Measurements from ENCODE around the gene FZD7. TPM values are rescaled to one million over a fixed set of nuclear protein-coding genes. Genes with fewer than 3 reads are reported as not detected.

FZD7 gene
- total RNA-seq, 3 donors from 2014 or later = 4.8 to 84.3 (median 5.9) TPM

GRCh38 chr2:202038471-202039277, 5.0 kb downstream of the FZD7 start:
- TF ChIP-seq CTCF (IDR thresholded peaks at IDR 0.05) = no peak
- ATAC-seq (peak; percentile 42), DNase-seq (no peak)
- no peak overlapping the region for H3K4me3 ChIP-seq
- peaks cover 9% of the 10 kb centered on the region for H3K4me1 ChIP-seq (ENCODE audit: low read depth)
- intact Hi-C loops (cut with DNase I, micrococcal nuclease) = loop anchor here in 1 of 2 donors (10.0 kb wide), 1 partner anchor 136 kb away; no protein-coding TSS in a partner anchor
- no peaks in the 10 kb centered on the region for H3K9me3 ChIP-seq
- H3K36me3 ChIP-seq (ENCODE audit: low read depth) = no peaks in the 10 kb centered on the region

- peaks cover 9% of the 10 kb centered on the region for H3K4me1 ChIP-seq (ENCODE audit: low read depth)
- no peak for TF ChIP-seq CTCF (IDR thresholded peaks at IDR 0.05)
- H3K9me3 ChIP-seq = no peaks in the 10 kb centered on the region
- H3K36me3 ChIP-seq (ENCODE audit: low read depth) = no peaks in the 10 kb centered on the region
- H3K4me3 ChIP-seq = no peak overlapping the region
- DNase-seq (no peak), ATAC-seq (no peak)
- intact Hi-C loops (cut with DNase I, micrococcal nuclease) = loop anchor here in 1 of 2 donors (10.0 kb wide), 1 partner anchor 135 kb away; no protein-coding TSS in a partner anchor
Measured at GRCh38 chr2:202039278-202040078, 5.8 kb downstream of the FZD7 start.

- no peaks in the 10 kb centered on the region for H3K9me3 ChIP-seq
- ATAC-seq = no peak
- H3K4me3 ChIP-seq = no peak overlapping the region
- no peak for TF ChIP-seq CTCF (IDR thresholded peaks at IDR 0.05)
- DNase-seq = no peak
- H3K36me3 ChIP-seq (ENCODE audit: low read depth) = no peaks in the 10 kb centered on the region
- intact Hi-C loops (cut with DNase I, micrococcal nuclease) = no loop called here
- peaks cover 4% of the 10 kb centered on the region for H3K4me1 ChIP-seq (ENCODE audit: low read depth)
Measured at GRCh38 chr2:202040079-202040844, 6.6 kb downstream of the FZD7 start.

- DNase-seq (no peak), ATAC-seq (no peak)
- H3K36me3 ChIP-seq (ENCODE audit: low read depth) = no peaks in the 10 kb centered on the region
- no peak overlapping the region for H3K4me3 ChIP-seq
- H3K9me3 ChIP-seq = no peaks in the 10 kb centered on the region
- TF ChIP-seq CTCF (IDR thresholded peaks at IDR 0.05) = no peak
- intact Hi-C loops (cut with DNase I, micrococcal nuclease) = no loop called here
- H3K4me1 ChIP-seq (ENCODE audit: low read depth) = no peaks in the 10 kb centered on the region
Measured at GRCh38 chr2:202042444-202042843, 8.8 kb downstream of the FZD7 start.

- no peak for TF ChIP-seq CTCF (IDR thresholded peaks at IDR 0.05)
- ATAC-seq (no peak), DNase-seq (no peak)
- Histone ChIP-seq H3K36me3 (ENCODE audit: low read depth) (no peaks in the 10 kb centered on the region), H3K9me3 (no peaks in the 10 kb centered on the region), H3K4me3 (no peak overlapping the region), H3K4me1 (ENCODE audit: low read depth) (no peaks in the 10 kb centered on the region)
- intact Hi-C loops (cut with DNase I, micrococcal nuclease) = no loop called here
Measured at GRCh38 chr2:202043475-202043874, 9.8 kb downstream of the FZD7 start.
